Osteocyte (in vitro differentiated cells): Measurements from ENCODE around the gene PSRC1. TPM values are rescaled to one million over a fixed set of nuclear protein-coding genes. Genes with fewer than 3 reads are reported as not detected.

ENCODE experiments used
- DNase-seq: peaks from one replicate; pipeline ENCODE4 v3.0.0; 2021; ENCODE audit warnings: mixed read lengths; ENCODE audit not compliant: unreplicated experiment; ENCODE audit errors: extremely low spot score
- H3K27ac Mint-ChIP-seq: one replicate; pipeline ENCODE4 v1.8.0; 2021; ENCODE audit warnings: mild to moderate bottlenecking, mixed read lengths; ENCODE audit not compliant: unreplicated experiment
- H3K27me3 Mint-ChIP-seq: one replicate; pipeline ENCODE4 v1.8.0; 2021; ENCODE audit warnings: mixed read lengths; ENCODE audit not compliant: unreplicated experiment
- H3K36me3 Mint-ChIP-seq: one replicate; pipeline ENCODE4 v1.8.0; 2021; ENCODE audit warnings: mixed read lengths; ENCODE audit not compliant: unreplicated experiment
- H3K4me1 Mint-ChIP-seq: one replicate; pipeline ENCODE4 v1.8.0; 2021; ENCODE audit warnings: mixed read lengths; ENCODE audit not compliant: unreplicated experiment
- H3K4me3 Mint-ChIP-seq: one replicate; pipeline ENCODE4 v1.8.0; 2021; ENCODE audit warnings: mild to moderate bottlenecking, moderate library complexity, mixed read lengths; ENCODE audit not compliant: unreplicated experiment
- H3K9me3 Mint-ChIP-seq: one replicate; pipeline ENCODE4 v1.8.0; 2021; ENCODE audit warnings: mixed read lengths; ENCODE audit not compliant: unreplicated experiment
- total RNA-seq: library from RNA; stranded (reverse); gene quantifications from 2 replicates; pipeline ENCODE4 v1.2.1, GENCODE V29; 2021
- TF ChIP-seq, protein P1 (sequence below): fragments of 200-600 bp; sonication (generic); IDR thresholded peaks from 2 replicates; pipeline ENCODE4 v1.5.0; 2021; ENCODE audit warnings: antibody characterized with exemption, mild to moderate bottlenecking, moderate library complexity

PSRC1 gene
- total RNA-seq, 1 donor from 2014 or later = 9.3 TPM

GRCh38 chr1:109249654-109250401 is 33.1 kb downstream of the PSRC1 start:
- TF ChIP-seq, protein P1, sequence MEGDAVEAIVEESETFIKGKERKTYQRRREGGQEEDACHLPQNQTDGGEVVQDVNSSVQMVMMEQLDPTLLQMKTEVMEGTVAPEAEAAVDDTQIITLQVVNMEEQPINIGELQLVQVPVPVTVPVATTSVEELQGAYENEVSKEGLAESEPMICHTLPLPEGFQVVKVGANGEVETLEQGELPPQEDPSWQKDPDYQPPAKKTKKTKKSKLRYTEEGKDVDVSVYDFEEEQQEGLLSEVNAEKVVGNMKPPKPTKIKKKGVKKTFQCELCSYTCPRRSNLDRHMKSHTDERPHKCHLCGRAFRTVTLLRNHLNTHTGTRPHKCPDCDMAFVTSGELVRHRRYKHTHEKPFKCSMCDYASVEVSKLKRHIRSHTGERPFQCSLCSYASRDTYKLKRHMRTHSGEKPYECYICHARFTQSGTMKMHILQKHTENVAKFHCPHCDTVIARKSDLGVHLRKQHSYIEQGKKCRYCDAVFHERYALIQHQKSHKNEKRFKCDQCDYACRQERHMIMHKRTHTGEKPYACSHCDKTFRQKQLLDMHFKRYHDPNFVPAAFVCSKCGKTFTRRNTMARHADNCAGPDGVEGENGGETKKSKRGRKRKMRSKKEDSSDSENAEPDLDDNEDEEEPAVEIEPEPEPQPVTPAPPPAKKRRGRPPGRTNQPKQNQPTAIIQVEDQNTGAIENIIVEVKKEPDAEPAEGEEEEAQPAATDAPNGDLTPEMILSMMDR = no peak
- no peaks in the 10 kb centered on the region for H3K36me3 Mint-ChIP-seq
- no peak overlapping the region for H3K27ac Mint-ChIP-seq
- no peaks in the 10 kb centered on the region for H3K27me3 Mint-ChIP-seq
- DNase-seq = no peak
- H3K4me3 Mint-ChIP-seq = peak overlapping the region; percentile 65
- H3K4me1 Mint-ChIP-seq = peaks cover 25% of the 10 kb centered on the region
- H3K9me3 Mint-ChIP-seq = no peaks in the 10 kb centered on the region

GRCh38 chr1:109248797-109249629 is 33.9 kb downstream of the PSRC1 start, which contains the start of gene CELSR2:
Gene CELSR2 (plus strand): TSS chr1:109249539. CDS start chr1:109250080, 541 bp downstream.
- Mint-ChIP-seq H3K27ac (no peak within 1 kb of the TSS), H3K4me1 (peaks cover 17% of the 10 kb centered on the region), H3K36me3 (no peaks in the 10 kb centered on the region), H3K9me3 (no peaks in the 10 kb centered on the region), H3K4me3 (peak within 1 kb of the TSS; percentile 65), H3K27me3 (no peaks in the 10 kb centered on the region)
- DNase-seq = no peak
- TF ChIP-seq, protein P1 = no peak

GRCh38 chr1:109248444-109248796 is 34.5 kb downstream of the PSRC1 start:
- H3K36me3 Mint-ChIP-seq = no peaks in the 10 kb centered on the region
- no peaks in the 10 kb centered on the region for H3K9me3 Mint-ChIP-seq
- no peak for DNase-seq
- no peak overlapping the region for H3K4me3 Mint-ChIP-seq
- H3K27me3 Mint-ChIP-seq = no peaks in the 10 kb centered on the region
- H3K4me1 Mint-ChIP-seq = peaks cover 11% of the 10 kb centered on the region
- H3K27ac Mint-ChIP-seq = no peak overlapping the region
- TF ChIP-seq, protein P1 = no peak

GRCh38 chr1:109247401-109248365 is 35.3 kb downstream of the PSRC1 start:
- peaks cover 7% of the 10 kb centered on the region for H3K4me1 Mint-ChIP-seq
- TF ChIP-seq, protein P1 = no peak
- no peaks in the 10 kb centered on the region for H3K27me3 Mint-ChIP-seq
- no peaks in the 10 kb centered on the region for H3K9me3 Mint-ChIP-seq
- H3K27ac Mint-ChIP-seq = no peak overlapping the region
- no peak for DNase-seq
- no peak overlapping the region for H3K4me3 Mint-ChIP-seq
- H3K36me3 Mint-ChIP-seq = no peaks in the 10 kb centered on the region
